GM19025 (cell line): ENCODE data around the gene PEX26.
"Not testable (repeated sequence)": the region's sequence is repeated elsewhere in the genome, so short reads cannot be mapped to it uniquely, and the experiment has no call there.

Experiments used
- ATAC-seq: cut with Tn5 transposase; IDR thresholded peaks from one replicate; pipeline ENCODE4 v1.9.1; 2021; ENCODE audit warnings: mild to moderate bottlenecking, low read depth, moderate library complexity; ENCODE audit not compliant: unreplicated experiment

Gene PEX26

GRCh38 chr22:18093661-18094060 is 15.9 kb downstream of the PEX26 start:
- no peak for ATAC-seq

- no peak for ATAC-seq
These were observed 17.5 kb downstream of the PEX26 start for GRCh38 chr22:18095101-18095805.

- ATAC-seq, result no peak
These were observed 19.0 kb downstream of the PEX26 start for GRCh38 chr22:18096823-18097222.

GRCh38 chr22:18100781-18101180 is 23.0 kb downstream of the PEX26 start:
- ATAC-seq, result no peak

GRCh38 chr22:18101536-18101935 is 23.7 kb downstream of the PEX26 start:
- ATAC-seq, result no peak

- ATAC-seq, result no peak
These were observed 25.9 kb downstream of the PEX26 start for GRCh38 chr22:18103527-18104269.

- ATAC-seq, result no peak
These were observed 26.8 kb downstream of the PEX26 start for GRCh38 chr22:18104566-18104965.

GRCh38 chr22:18105981-18106380 is 28.2 kb downstream of the PEX26 start:
- ATAC-seq, result not testable (repeated sequence)

- not testable (repeated sequence) for ATAC-seq
These were observed 29.0 kb downstream of the PEX26 start for GRCh38 chr22:18106550-18107341.

- ATAC-seq, result no peak
These were observed 30.4 kb downstream of the PEX26 start for GRCh38 chr22:18108187-18108586.

GRCh38 chr22:18109410-18110193 is 31.8 kb downstream of the PEX26 start:
- no peak for ATAC-seq

- no peak for ATAC-seq
These were observed 32.6 kb downstream of the PEX26 start, which contains the start of gene TUBA8 for GRCh38 chr22:18110194-18110953. TSS of gene TUBA8 (plus strand) at chr22:18110809. CDS start at chr22:18110866, 57 bp downstream.

- ATAC-seq, result no peak
These were observed 33.4 kb downstream of the PEX26 start for GRCh38 chr22:18110954-18111758.

GRCh38 chr22:18111759-18112330 is 34.1 kb downstream of the PEX26 start:
- no peak for ATAC-seq

GRCh38 chr22:18112440-18112839 is 34.6 kb downstream of the PEX26 start:
- ATAC-seq, result no peak

GRCh38 chr22:18113680-18114394 is 36.0 kb downstream of the PEX26 start:
- ATAC-seq, result no peak

GRCh38 chr22:18114495-18114894 is 36.7 kb downstream of the PEX26 start:
- no peak for ATAC-seq
